Right lobe of liver (tissue), 6 donors: ENCODE results near the gene OLIG2. TPM values are rescaled to one million over a fixed set of nuclear protein-coding genes. Genes with fewer than 3 reads are reported as not detected.

Source experiments
- ATAC-seq, 4 donors: fragments of 200-7000 bp; cut with Tn5 transposase; one replicate each; pipeline ENCODE4 v1.9.1; 2020; ENCODE audit warnings: mild to moderate bottlenecking in 4 of 4, moderate library complexity in 4 of 4
- DNase-seq, 3 donors: peaks; one replicate each; pipeline ENCODE4 v3.0.0-alpha.2; 2020
- H3K27ac ChIP-seq, 3 donors: fragments of 200-600 bp; one replicate each; pipeline ENCODE4 v1.8.0; 2022
- H3K27me3 ChIP-seq, 2 donors: fragments of 200-600 bp; one replicate each; pipeline ENCODE4 v1.8.0; 2022
- H3K36me3 ChIP-seq, 4 donors: fragments of 200-600 bp; sonication (generic) in 1 of 4; one replicate each; pipeline versions ENCODE4 v1.5.1 to v1.8.0; 2017 to 2022; ENCODE audit warnings: control low read depth in 1 of 4
- H3K4me1 ChIP-seq, 4 donors: fragments of 200-600 bp; sonication (generic) in 1 of 4; one replicate each; pipeline versions ENCODE4 v1.5.1 to v1.8.0; 2017 to 2022; ENCODE audit warnings: control low read depth in 1 of 4
- H3K4me3 ChIP-seq, 3 donors: fragments of 200-600 bp; one replicate each; pipeline ENCODE4 v1.8.0; 2022
- H3K9me3 ChIP-seq, 4 donors: fragments of 200-600 bp; sonication (generic) in 1 of 4; one replicate each; pipeline versions ENCODE4 v1.5.1 to v1.8.0; 2017 to 2022; ENCODE audit warnings: control low read depth in 1 of 4
- CTCF ChIP-seq, 4 donors: fragments of 200-600 bp in 3 of 4; fragments of 450-650 bp in 1 of 4; IDR thresholded peaks; one replicate each; pipeline versions ENCODE4 v1.5.1 to v1.8.0; 2016 to 2022; ENCODE audit warnings: antibody characterized with exemption in 4 of 4, mild to moderate bottlenecking in 2 of 4
- POLR2A ChIP-seq: fragments of 450-650 bp; IDR thresholded peaks from one replicate; pipeline ENCODE4 v1.6.1; 2017; ENCODE audit warnings: antibody characterized with exemption, mild to moderate bottlenecking
- WGBS: methylation state at CpG from one replicate; pipeline ENCODE4 v1.1.6; 2018; ENCODE audit warnings: low coverage, low lambda C conversion rate; ENCODE audit not compliant: insufficient coverage; ENCODE audit errors: missing lambda C conversion rate; 5-methylcytosine and 5-hydroxymethylcytosine counted together
- intact Hi-C, 2 donors: fragments of 100-400 bp; cut with DNase I; formaldehyde crosslinking; loops; one replicate each; pipeline versions ENCODE4 v1.11.2 to v1.14.1; 2022
- total RNA-seq, 6 experiments: library from RNA; depleted of rRNA in 2 of 6; stranded (reverse); fragments of >200 nt in 2 of 6; fragmentation: NEBNext Ultra II Directional in 3 of 6; extraction: Animal tissue kit (Norgen Biotek cat#: 25700) in 3 of 6; gene quantifications; one replicate each; pipeline versions ENCODE4 v1.1.0 to v1.2.4, GENCODE V29; 2016 to 2023
- donor health status: DM: no; HTN: yes; CAD: no.
- donor health status: DM: no; HTN: no; CAD: no.
- donor health status: DM: no; HTN: no; CAD: no.
- donor health status: DM: no; HTN: yes; CAD: no.
- donor health status: DM: no; HTN: yes; CAD: no.

The OLIG2 gene
- total RNA-seq, 6 experiments from 2014 or later = not detected

GRCh38 chr21:32993894-32994293, 31.8 kb upstream of the OLIG2 start:
- no peak for ATAC-seq
- Histone ChIP-seq H3K27me3 (no peaks in the 10 kb centered on the region), H3K27ac (no peak overlapping the region), H3K4me1 (no peaks in the 10 kb centered on the region), H3K4me3 (no peak overlapping the region), H3K9me3 (no peaks in the 10 kb centered on the region), H3K36me3 (no peaks in the 10 kb centered on the region)
- no peak for DNase-seq
- TF ChIP-seq CTCF (IDR thresholded peaks at IDR 0.05) (no peak), POLR2A (no peak)
- intact Hi-C loops = no loop called here
- WGBS = 61% methylated on average over 3 of the region's 3 CpGs

GRCh38 chr21:32994305-32994704, 31.4 kb upstream of the OLIG2 start:
- H3K27me3 ChIP-seq = no peaks in the 10 kb centered on the region
- no peaks in the 10 kb centered on the region for H3K36me3 ChIP-seq
- WGBS = 17% methylated on average over 2 of the region's 3 CpGs
- H3K27ac ChIP-seq = no peak overlapping the region
- H3K9me3 ChIP-seq = no peaks in the 10 kb centered on the region
- intact Hi-C loops = no loop called here
- DNase-seq (no peak), ATAC-seq (peak; percentile 52 to 67 (median 58))
- TF ChIP-seq POLR2A (no peak), CTCF (IDR thresholded peaks at IDR 0.05) (peak; percentile 39 to 59 (median 42))
- H3K4me1 ChIP-seq = no peaks in the 10 kb centered on the region
- no peak overlapping the region for H3K4me3 ChIP-seq

- Histone ChIP-seq H3K4me3 (no peak overlapping the region), H3K36me3 (no peaks in the 10 kb centered on the region), H3K4me1 (no peaks in the 10 kb centered on the region), H3K9me3 (no peaks in the 10 kb centered on the region), H3K27ac (no peak overlapping the region), H3K27me3 (no peaks in the 10 kb centered on the region)
- 43% methylated on average over 2 of the region's 3 CpGs for WGBS
- no peak for TF ChIP-seq CTCF (IDR thresholded peaks at IDR 0.05)
- no peak for TF ChIP-seq POLR2A
- DNase-seq (no peak), ATAC-seq (peak in 3 of 4 donors; percentile 27 to 45 (median 29))
- intact Hi-C loops = no loop called here
These were observed 18.0 kb upstream of the OLIG2 start for GRCh38 chr21:33007747-33008146.

GRCh38 chr21:33008333-33009051, 17.2 kb upstream of the OLIG2 start:
- ATAC-seq (no peak), DNase-seq (no peak)
- Histone ChIP-seq H3K9me3 (no peaks in the 10 kb centered on the region), H3K27me3 (no peaks in the 10 kb centered on the region), H3K4me1 (no peaks in the 10 kb centered on the region), H3K4me3 (no peak overlapping the region), H3K27ac (no peak overlapping the region), H3K36me3 (no peaks in the 10 kb centered on the region)
- TF ChIP-seq POLR2A (no peak), CTCF (IDR thresholded peaks at IDR 0.05) (no peak)
- 46% methylated on average over 3 of the region's 3 CpGs for WGBS
- intact Hi-C loops = no loop called here
